WTC11 (cell line): Measurements from ENCODE around the gene PTPRN2. TPM values are rescaled to one million over a fixed set of nuclear protein-coding genes. Genes with fewer than 3 reads are reported as not detected.

ENCODE experiments used
- ATAC-seq: fragments of 200-7000 bp; cut with Tn5 transposase; 2 replicates; pipeline ENCODE4 v1.10.0; 2021; ENCODE audit warnings: mild to moderate bottlenecking, moderate library complexity
- CTCF ChIA-PET: fragments of 300-600 bp; sonication (Branson Sonifier 250); formaldehyde crosslinking; loops from one replicate; lab custom pipeline; 2021; ENCODE audit warnings: antibody characterized with exemption; lab: Charles Lee
- POLR2A ChIA-PET: fragments of 350-600 bp; sonication (Branson Sonifier 250); formaldehyde crosslinking; loops from one replicate; lab custom pipeline; 2021; ENCODE audit warnings: antibody characterized with exemption; lab: Charles Lee
- DNase-seq: peaks from one replicate; pipeline ENCODE4 v3.0.0; 2021; ENCODE audit warnings: low spot score
- H3K27ac Mint-ChIP-seq: 2 replicates; pipeline ENCODE4 v1.8.0; 2021; ENCODE audit warnings: mixed read lengths
- H3K27me3 Mint-ChIP-seq: 2 replicates; pipeline ENCODE4 v1.8.0; 2021; ENCODE audit warnings: low read depth, mild to moderate bottlenecking, moderate library complexity, mixed read lengths
- H3K36me3 Mint-ChIP-seq: 2 replicates; pipeline ENCODE4 v1.8.0; 2021; ENCODE audit warnings: mixed read lengths
- H3K4me1 Mint-ChIP-seq: 2 replicates; pipeline ENCODE4 v1.8.0; 2022; ENCODE audit warnings: mixed read lengths
- H3K4me3 Mint-ChIP-seq: 2 replicates; pipeline ENCODE4 v1.8.0; 2021; ENCODE audit warnings: mild to moderate bottlenecking, moderate library complexity, mixed read lengths
- H3K9me3 Mint-ChIP-seq: 2 replicates; pipeline ENCODE4 v1.8.0; 2021; ENCODE audit warnings: mixed read lengths
- AFF4 ChIP-seq: sonication (generic); formaldehyde crosslinking; IDR thresholded peaks from 2 replicates; pipeline ENCODE4 v1.8.1; 2023; ENCODE audit warnings: mild to moderate bottlenecking, missing genetic modification reagents, borderline replicate concordance
- AR ChIP-seq: fragments of 250-450 bp; sonication (Bioruptor Pico); IDR thresholded peaks from 2 replicates; pipeline ENCODE4 v1.9.0; 2021; ENCODE audit warnings: mild to moderate bottlenecking
- ARID4B ChIP-seq: sonication (generic); formaldehyde crosslinking; IDR thresholded peaks from 2 replicates; pipeline ENCODE4 v1.8.0; 2023; ENCODE audit warnings: missing genetic modification reagents, mild to moderate bottlenecking, borderline replicate concordance
- ATF3 ChIP-seq: sonication (generic); formaldehyde crosslinking; conservative IDR thresholded peaks from 2 replicates; pipeline ENCODE4 v1.8.1; 2022; ENCODE audit warnings: mild to moderate bottlenecking, missing genetic modification reagents
- CBFB ChIP-seq: sonication (generic); formaldehyde crosslinking; IDR thresholded peaks from 2 replicates; pipeline ENCODE4 v1.8.1; 2022; ENCODE audit warnings: mild to moderate bottlenecking, low read depth, missing genetic modification reagents
- FOXJ3 ChIP-seq: sonication (generic); formaldehyde crosslinking; IDR thresholded peaks from 2 replicates; pipeline ENCODE4 v1.9.0; 2021; ENCODE audit warnings: missing genetic modification reagents, mild to moderate bottlenecking, borderline replicate concordance
- FOXK1 ChIP-seq: sonication (generic); formaldehyde crosslinking; IDR thresholded peaks from 2 replicates; pipeline ENCODE4 v1.8.0; 2022; ENCODE audit warnings: mild to moderate bottlenecking, moderate library complexity, missing genetic modification reagents
- FOXP1 ChIP-seq: sonication (generic); formaldehyde crosslinking; IDR thresholded peaks from 2 replicates; pipeline ENCODE4 v1.8.0; 2022; ENCODE audit warnings: missing genetic modification reagents, mild to moderate bottlenecking, moderate library complexity, borderline replicate concordance
- GRHL2 ChIP-seq: fragments of 250-450 bp; sonication (Bioruptor Pico); IDR thresholded peaks from 2 replicates; pipeline ENCODE4 v1.8.0; 2022; ENCODE audit warnings: mild to moderate bottlenecking, moderate library complexity; ENCODE audit not compliant: insufficient replicate concordance, severe bottlenecking
- JAZF1 ChIP-seq: fragments of 250-450 bp; sonication (Bioruptor Pico); IDR thresholded peaks from 2 replicates; pipeline ENCODE4 v1.9.0; 2021; ENCODE audit warnings: moderate library complexity, mild to moderate bottlenecking, inconsistent platforms
- MAX ChIP-seq: sonication (generic); formaldehyde crosslinking; IDR thresholded peaks from 2 replicates; pipeline ENCODE4 v1.8.0; 2022; ENCODE audit warnings: mild to moderate bottlenecking, missing genetic modification reagents
- NR2C2 ChIP-seq: sonication (generic); formaldehyde crosslinking; IDR thresholded peaks from 2 replicates; pipeline ENCODE4 v1.8.0; 2022; ENCODE audit warnings: mild to moderate bottlenecking, missing genetic modification reagents
- RELA ChIP-seq: sonication (generic); formaldehyde crosslinking; IDR thresholded peaks from 2 replicates; pipeline ENCODE4 v1.8.1; 2022; ENCODE audit warnings: missing genetic modification reagents, mild to moderate bottlenecking, borderline replicate concordance
- SMAD3 ChIP-seq: sonication (generic); formaldehyde crosslinking; IDR thresholded peaks from 2 replicates; pipeline ENCODE4 v1.8.0; 2022; ENCODE audit warnings: missing genetic modification reagents, mild to moderate bottlenecking, borderline replicate concordance
- SMAD4 ChIP-seq: sonication (generic); formaldehyde crosslinking; IDR thresholded peaks from 2 replicates; pipeline ENCODE4 v1.8.0; 2022; ENCODE audit warnings: mild to moderate bottlenecking, missing genetic modification reagents
- STAT6 ChIP-seq: sonication (generic); formaldehyde crosslinking; conservative IDR thresholded peaks from 2 replicates; pipeline ENCODE4 v1.8.1; 2023; ENCODE audit warnings: mild to moderate bottlenecking, low read depth, missing genetic modification reagents, moderate library complexity
- TCF7 ChIP-seq: sonication (generic); formaldehyde crosslinking; IDR thresholded peaks from 2 replicates; pipeline ENCODE4 v1.8.0; 2022; ENCODE audit warnings: mild to moderate bottlenecking, low read depth, missing genetic modification reagents, moderate library complexity
- ZNF138 ChIP-seq: sonication (generic); formaldehyde crosslinking; conservative IDR thresholded peaks from 2 replicates; pipeline ENCODE4 v1.8.1; 2022; ENCODE audit warnings: mild to moderate bottlenecking, moderate library complexity, missing genetic modification reagents
- ZNF219 ChIP-seq: sonication (generic); formaldehyde crosslinking; IDR thresholded peaks from 2 replicates; pipeline ENCODE4 v1.8.0; 2023; ENCODE audit warnings: missing genetic modification reagents, mild to moderate bottlenecking, borderline replicate concordance
- ZNF317 ChIP-seq: sonication (generic); formaldehyde crosslinking; IDR thresholded peaks from 2 replicates; pipeline ENCODE4 v1.8.1; 2023; ENCODE audit warnings: low read depth, mild to moderate bottlenecking, moderate library complexity, missing genetic modification reagents, borderline replicate concordance
- ZNF416 ChIP-seq: fragments of 250-450 bp; sonication (Bioruptor Pico); IDR thresholded peaks from 2 replicates; pipeline ENCODE4 v1.9.0; 2021; ENCODE audit warnings: mild to moderate bottlenecking, inconsistent platforms
- total RNA-seq: library from RNA; stranded (reverse); gene quantifications from 3 replicates; pipeline ENCODE4 v1.2.3, GENCODE V29; 2021

The PTPRN2 gene
- total RNA-seq, 1 experiment from 2014 or later = 4.7 TPM

- no peak for TF ChIP-seq SMAD3 (CRISPR knock-in tag)
- TF ChIP-seq ZNF416 (CRISPR knock-in tag) = no peak
- no peak for TF ChIP-seq RELA (CRISPR knock-in tag)
- TF ChIP-seq FOXJ3 (CRISPR knock-in tag) = no peak
- no peak for TF ChIP-seq ZNF138 (CRISPR knock-in tag)
- TF ChIP-seq TCF7 (CRISPR knock-in tag) = no peak
- TF ChIP-seq ZNF219 = no peak
- no peak for TF ChIP-seq ATF3 (CRISPR knock-in tag)
- TF ChIP-seq GRHL2 = no peak
- TF ChIP-seq, all 79 proteins: peak for 0
Observed at GRCh38 chr7:157575777-157576176, 1011.8 kb downstream of the PTPRN2 start (continued).

- peaks cover 67% of the 10 kb centered on the region for H3K27me3 Mint-ChIP-seq
- ChIA-PET CTCF (no interaction called here), POLR2A (no interaction called here)
- DNase-seq = no peak
- no peak for TF ChIP-seq MAX (CRISPR knock-in tag)
- TF ChIP-seq ZNF317 (CRISPR knock-in tag) = no peak
- TF ChIP-seq JAZF1 = no peak
- TF ChIP-seq FOXP1 = no peak
- TF ChIP-seq AR = no peak
- no peak for TF ChIP-seq ARID4B (CRISPR knock-in tag)
- TF ChIP-seq SMAD4 (CRISPR knock-in tag) = no peak
- TF ChIP-seq AFF4 = no peak
- TF ChIP-seq STAT6 = no peak
- TF ChIP-seq NR2C2 (CRISPR knock-in tag) = no peak
- TF ChIP-seq CBFB (CRISPR knock-in tag) = no peak
- TF ChIP-seq FOXK1 (CRISPR knock-in tag) = no peak
- H3K27ac Mint-ChIP-seq = no peak overlapping the region
- H3K4me3 Mint-ChIP-seq = no peak overlapping the region
- no peaks in the 10 kb centered on the region for H3K4me1 Mint-ChIP-seq
- H3K36me3 Mint-ChIP-seq = no peaks in the 10 kb centered on the region
- no peak for ATAC-seq
- 0 out of 2 replicates have a peak, but pooled peaks cover 3% of the 10 kb centered on the region for H3K9me3 Mint-ChIP-seq
Observed at GRCh38 chr7:157574914-157575586, 1012.6 kb downstream of the PTPRN2 start.
